Endometrial microvascular endothelial cells (primary cell): ENCODE results near the gene SCN3A. TPM values are rescaled to one million over a fixed set of nuclear protein-coding genes. Genes with fewer than 3 reads are reported as not detected.

Experiments used
- in situ Hi-C: cut with HindIII; loops from 2 replicates; pipeline ENCODE4 v1.10.0; 2017; ENCODE audit warnings: low sequenced_read_pairs, low pct_unique_long_range_greater_than_20kb; ENCODE audit errors: inconsistent ontology term
- total RNA-seq: library from RNA; depleted of rRNA; stranded (reverse); fragments of >200 nt; gene quantifications from one replicate; pipeline ENCODE4 v1.2.3, GENCODE V29; 2015; ENCODE audit errors: inconsistent ontology term

The SCN3A gene
- total RNA-seq, 1 donor from 2014 or later, result not detected

DNA sequence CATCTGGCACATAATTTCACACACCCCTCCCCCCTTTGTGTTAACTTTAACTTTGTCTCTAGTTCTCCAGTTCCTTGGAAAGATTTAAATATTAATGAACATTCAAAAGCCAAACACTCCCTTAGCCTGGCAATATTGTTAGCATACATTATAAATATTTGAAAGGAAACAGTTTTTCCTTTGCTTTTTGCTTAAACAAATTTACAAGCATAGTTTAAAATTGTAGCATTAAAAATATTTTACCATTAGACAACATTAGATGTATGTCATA is 135.4 kb downstream of the SCN3A start:
- in situ Hi-C loops, result no loop called here

DNA sequence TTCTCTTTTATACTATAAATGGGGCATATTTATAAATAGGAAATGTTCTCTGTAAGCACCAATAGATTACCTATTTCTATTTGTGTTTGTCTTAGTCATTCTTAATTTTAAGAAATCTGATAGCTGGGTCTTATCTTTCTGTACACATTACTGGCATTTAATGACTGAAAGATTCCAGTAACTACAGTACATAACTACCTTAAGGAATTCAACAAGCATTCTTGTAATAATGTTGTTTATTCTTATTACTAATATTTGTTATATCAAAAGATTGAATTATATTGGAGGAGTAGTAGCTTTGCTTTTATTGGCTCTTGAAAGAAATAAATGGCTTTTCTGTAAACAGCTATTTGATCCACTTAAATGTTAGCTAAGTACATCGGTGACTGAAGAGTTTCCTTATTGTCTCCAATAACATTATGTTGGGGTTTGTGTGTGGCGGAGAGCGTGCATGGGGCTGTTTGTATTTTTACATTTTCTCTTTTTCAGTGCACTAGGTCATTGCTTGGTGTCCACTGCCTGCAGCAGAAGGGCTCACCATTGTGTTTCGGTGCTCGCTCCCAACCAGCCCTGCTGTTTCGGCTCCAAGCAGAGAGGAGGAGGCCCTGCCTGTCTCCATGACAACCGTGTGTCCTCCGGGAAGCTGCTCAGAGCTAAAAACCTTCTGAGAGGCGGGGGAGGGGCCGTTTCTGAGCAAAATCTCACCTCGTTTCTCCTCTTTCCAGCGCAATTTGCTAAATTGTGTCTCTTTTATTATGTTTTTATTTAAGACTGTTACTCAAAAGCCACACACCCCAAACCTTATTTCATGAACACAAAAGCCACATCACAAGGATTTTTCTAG is 136.0 kb downstream of the SCN3A start:
- in situ Hi-C loops, result no loop called here

DNA sequence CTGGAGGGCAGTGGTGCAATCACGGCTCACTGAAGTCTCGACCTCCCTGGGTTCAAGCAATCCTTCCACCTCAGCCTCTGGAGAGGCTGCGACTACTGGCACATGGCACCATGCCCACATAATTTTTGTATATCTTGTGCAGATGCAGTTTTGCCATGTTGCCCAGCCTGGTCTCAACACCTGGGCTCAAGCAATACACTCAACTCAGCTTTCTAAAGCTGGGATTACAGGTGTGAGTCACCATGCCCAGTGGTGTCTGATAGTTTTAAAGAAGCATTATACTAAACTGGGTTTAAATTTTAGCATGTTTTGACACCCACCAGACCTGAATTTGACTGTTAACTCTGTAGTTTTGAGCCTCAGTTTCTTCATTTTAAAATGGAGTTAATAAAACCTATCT is 139.1 kb downstream of the SCN3A start:
- in situ Hi-C loops, result no loop called here

DNA sequence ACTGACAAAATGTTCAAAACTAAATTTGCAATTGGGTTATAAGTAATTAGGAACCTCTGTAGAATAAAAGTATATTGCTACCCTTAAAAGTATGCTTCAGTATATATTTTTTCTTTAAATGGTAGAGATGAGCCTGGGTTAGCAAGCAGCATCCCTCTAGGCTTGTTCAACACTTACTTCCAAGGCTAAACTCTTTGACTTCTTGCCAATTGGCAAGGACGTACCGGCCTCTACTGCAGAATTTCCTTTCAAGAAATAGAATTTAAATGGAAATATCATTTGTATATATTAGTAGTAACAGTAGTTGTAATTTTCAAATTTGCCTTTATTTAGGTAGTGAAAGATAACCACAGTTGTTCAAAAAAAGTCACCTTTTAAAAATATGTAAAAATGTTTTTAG is 143.4 kb downstream of the SCN3A start:
- in situ Hi-C loops, result no loop called here

DNA sequence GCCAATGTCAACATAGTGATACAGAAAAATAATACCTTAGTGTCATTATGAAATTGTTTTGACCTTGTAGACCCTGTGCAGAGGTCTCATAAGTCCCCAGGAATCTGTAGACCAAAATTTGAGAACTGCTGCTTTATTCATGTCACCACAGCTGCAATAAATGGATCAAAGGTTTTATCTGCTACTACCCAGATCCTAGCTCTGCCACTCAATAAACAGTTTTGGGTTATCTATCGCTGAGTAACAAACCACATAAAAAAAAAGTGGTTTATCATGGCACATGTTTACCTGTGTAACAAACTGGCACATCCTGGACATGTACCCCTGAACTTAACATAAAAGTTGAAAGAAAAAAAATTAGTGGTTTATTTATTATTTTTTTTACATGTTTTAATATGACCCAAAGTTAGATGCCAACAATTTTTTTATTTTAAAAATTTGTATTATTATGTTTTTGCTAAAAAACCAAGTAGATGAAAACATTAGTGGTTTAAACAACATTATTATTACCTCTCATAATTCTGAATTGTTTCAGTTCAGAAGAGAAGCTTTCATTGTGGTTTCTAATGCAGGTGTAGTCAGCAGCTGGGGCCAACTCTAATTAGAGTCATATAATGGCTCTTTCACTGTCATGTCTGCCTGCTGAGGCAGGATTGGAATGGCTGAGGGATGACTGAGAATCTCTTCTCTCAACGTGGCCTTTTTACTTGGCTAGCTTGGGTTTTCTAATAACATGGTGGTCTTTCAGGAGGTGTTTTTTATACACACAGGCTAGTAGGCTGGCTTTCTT is 145.2 kb downstream of the SCN3A start:
- in situ Hi-C loops, result no loop called here

DNA sequence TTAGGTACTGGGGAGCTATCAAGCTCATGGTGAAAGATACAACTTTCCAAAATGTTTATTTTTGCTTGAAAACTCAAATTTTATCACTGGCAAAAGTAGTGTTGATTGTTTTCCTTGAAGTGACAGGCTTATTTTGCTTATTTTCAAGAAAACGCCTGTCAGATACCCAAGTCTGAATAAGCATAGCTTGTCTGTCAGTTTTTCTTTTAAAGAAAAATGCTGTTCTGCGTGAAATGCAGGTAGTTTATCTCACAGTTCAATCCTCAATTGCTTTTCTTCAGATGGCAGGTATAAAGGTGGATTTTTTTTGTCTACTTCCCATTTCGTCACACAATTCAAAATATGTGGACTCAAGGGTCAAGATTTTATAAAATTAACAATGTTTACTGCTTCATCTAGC is 145.9 kb downstream of the SCN3A start:
- in situ Hi-C loops, result no loop called here

DNA sequence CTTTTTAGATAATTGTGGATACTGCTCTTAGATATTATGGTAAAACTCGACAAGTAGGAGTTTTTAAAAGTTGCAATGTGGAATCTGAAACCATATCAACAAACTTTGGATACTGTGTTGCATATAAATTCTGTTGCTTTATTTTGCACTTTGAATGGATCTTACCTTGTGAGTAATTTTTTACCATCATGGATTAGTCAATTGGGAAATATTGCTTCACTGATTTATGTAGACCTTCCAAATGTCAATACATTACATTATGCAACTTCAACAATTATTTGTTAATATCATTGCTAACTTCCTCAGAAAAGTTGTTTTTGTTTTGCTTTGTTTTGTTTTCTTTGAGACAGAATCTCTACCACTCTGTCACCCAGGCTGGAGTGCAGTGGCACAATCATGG is 146.5 kb downstream of the SCN3A start:
- in situ Hi-C loops, result no loop called here

DNA sequence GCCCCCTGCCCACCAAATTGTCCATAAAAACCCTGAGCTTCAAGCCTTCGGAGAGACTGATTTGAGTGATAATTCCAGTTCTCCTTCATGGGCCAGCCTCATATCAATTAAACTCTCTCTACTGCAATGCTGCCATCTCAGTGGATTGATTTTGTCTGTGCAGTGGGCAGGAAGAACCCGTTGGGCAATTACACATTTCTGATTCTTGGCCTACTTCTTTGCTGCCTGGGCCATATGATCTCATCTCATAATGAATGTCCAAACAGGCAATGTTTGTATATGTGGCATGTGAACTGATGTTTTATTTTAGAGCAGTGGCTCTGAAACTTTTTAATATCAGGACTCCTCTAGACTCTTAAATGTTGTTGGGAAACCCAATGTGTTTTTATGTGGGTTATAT is 147.3 kb downstream of the SCN3A start:
- in situ Hi-C loops, result no loop called here

DNA sequence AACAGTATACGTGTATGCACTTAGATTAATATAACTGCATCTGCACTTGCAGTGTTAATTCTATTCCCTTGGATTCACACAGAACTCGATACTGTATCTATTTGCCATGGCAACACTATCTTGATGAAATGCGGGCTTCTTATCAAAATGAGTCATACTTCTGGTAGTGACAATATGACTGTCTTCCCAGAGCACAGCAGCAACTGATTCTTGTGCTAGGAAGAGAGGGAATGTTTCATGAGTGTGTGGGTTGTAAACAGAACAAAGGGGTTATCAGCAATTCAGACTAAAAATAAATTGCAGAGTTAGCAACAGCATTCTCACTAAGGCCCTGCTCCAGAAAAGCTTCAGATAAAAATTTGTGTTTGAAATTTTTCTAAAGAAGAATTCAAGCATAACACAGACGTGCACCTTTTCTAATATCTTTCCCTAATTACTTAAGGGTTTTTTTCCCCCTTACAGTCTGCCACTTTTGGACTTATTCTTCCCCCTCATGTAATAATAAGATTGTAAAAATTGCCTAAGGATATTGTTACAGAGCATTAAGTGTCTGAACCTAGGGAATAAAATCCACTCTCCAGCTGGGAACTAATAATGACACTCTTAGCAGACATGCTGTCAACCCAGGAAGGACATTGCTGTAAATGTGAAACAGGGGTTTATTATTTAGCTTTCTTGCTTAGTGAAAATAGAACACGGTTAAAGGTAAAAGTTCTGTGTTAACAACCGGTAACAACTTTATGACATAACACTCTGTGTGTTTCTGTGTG is 148.6 kb downstream of the SCN3A start:
- in situ Hi-C loops, result no loop called here

DNA sequence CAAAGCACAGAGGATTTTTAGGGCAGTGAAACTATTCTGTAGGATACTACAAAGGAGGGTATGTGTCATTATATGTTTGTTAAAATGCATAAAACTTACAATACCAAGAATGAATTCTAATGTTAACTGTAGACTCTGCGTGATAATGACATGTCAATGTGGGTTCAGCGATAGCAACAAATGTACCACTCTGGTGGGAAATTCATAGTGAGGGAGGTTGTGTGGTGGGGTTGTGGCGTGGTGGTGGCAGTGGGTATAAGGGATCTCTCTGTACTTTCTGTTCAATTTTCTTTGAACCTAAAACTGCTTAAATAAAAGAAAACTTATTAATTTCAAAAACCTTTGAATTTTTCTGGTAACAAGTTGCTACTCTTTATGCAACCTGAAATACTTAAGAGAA is 149.2 kb downstream of the SCN3A start:
- in situ Hi-C loops, result no loop called here

DNA sequence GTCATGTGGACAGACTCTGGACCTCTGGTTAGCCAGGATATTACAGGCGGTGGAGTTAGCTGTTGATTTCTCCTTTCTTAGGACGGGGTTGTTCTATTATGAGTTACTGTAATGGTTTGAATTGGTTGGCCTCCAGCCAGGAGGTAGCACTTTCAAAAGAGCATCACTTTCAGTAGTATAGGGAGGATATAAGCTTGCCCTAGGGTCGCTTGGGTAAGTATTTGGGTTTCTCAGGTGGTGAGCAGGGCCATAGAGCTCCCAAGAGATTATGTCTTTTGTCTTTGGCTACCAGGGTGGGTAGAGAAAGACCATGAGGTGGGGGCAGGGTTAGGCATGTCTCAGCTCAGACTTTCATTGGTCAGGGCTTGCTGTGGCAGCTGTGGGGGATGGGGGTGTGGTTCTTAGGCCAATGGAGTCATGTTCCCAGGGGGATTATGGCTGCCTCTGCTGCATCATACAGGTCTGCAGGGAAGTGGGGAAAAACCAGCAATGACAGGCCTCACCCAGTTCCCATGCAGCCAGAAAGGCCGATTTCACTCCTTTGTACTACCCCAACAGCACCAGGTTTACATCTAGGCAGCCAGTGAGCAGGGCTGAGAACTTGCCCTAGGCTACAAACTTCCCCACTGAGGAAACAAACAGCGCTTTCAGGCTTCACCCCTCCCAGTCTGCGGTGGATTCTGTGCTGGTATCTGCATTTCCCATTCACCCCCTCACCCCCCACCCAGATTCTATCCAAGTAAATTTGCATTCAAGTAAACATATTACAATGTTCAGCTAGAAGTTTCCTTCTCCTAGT is 159.1 kb downstream of the SCN3A start:
- in situ Hi-C loops, result no loop called here

Other genes with a start within 250 kb of the SCN3A start
- not detected for gene SLC38A11, start 248.5 kb downstream of the SCN3A start, total RNA-seq
- not detected for gene SCN2A, start 35.4 kb upstream of the SCN3A start, total RNA-seq